KMS-11 (cell line): ENCODE results near the gene KCNQ1.

Source experiments
- H2AFZ ChIP-seq: fragments of 200-600 bp; sonication (generic); 2 replicates; pipeline ENCODE4 v1.6.1; 2016; ENCODE audit warnings: antibody characterized with exemption, mixed run types, low read depth
- H3K27ac ChIP-seq: fragments of 200-600 bp; sonication (generic); 2 replicates; pipeline ENCODE4 v1.6.1; 2016; ENCODE audit warnings: mild to moderate bottlenecking, mixed run types
- H3K27me3 ChIP-seq: fragments of 200-600 bp; sonication (generic); 2 replicates; pipeline ENCODE4 v1.6.1; 2017; ENCODE audit warnings: mild to moderate bottlenecking, low read depth, mixed run types, moderate library complexity; ENCODE audit not compliant: insufficient read depth
- H3K36me3 ChIP-seq: fragments of 200-600 bp; sonication (generic); 2 replicates; pipeline ENCODE4 v1.6.1; 2017; ENCODE audit warnings: mild to moderate bottlenecking, mixed run types; ENCODE audit not compliant: insufficient read depth
- H3K4me1 ChIP-seq: fragments of 200-600 bp; sonication (generic); 2 replicates; pipeline ENCODE4 v1.6.1; 2016; ENCODE audit warnings: mild to moderate bottlenecking, low read depth, mixed run types; ENCODE audit not compliant: poor library complexity, severe bottlenecking
- H3K4me2 ChIP-seq: fragments of 200-600 bp; sonication (generic); 2 replicates; pipeline ENCODE4 v1.7.0; 2016; ENCODE audit warnings: mild to moderate bottlenecking, mixed run types
- H3K4me3 ChIP-seq: fragments of 200-600 bp; sonication (generic); IDR thresholded peaks from 2 replicates; pipeline ENCODE4 v1.6.1; 2017; ENCODE audit warnings: low read depth, low read length, mixed read lengths; ENCODE audit not compliant: insufficient read depth
- H3K79me2 ChIP-seq: fragments of 200-600 bp; sonication (generic); 2 replicates; pipeline ENCODE4 v1.6.1; 2016; ENCODE audit warnings: low read depth, mixed run types; ENCODE audit not compliant: insufficient read depth
- H3K9ac ChIP-seq: fragments of 200-600 bp; sonication (generic); 2 replicates; pipeline ENCODE4 v1.6.1; 2016; ENCODE audit warnings: mild to moderate bottlenecking, mixed run types
- H4K20me1 ChIP-seq: fragments of 200-600 bp; sonication (generic); 2 replicates; pipeline ENCODE4 v1.6.1; 2016; ENCODE audit warnings: mild to moderate bottlenecking, mixed run types; ENCODE audit not compliant: insufficient read depth
- CTCF ChIP-seq: fragments of 200-600 bp; sonication (generic); conservative IDR thresholded peaks from 2 replicates; pipeline ENCODE4 v1.6.1; 2017; ENCODE audit warnings: low read depth, mild to moderate bottlenecking, antibody characterized with exemption, low read length, moderate library complexity, mixed read lengths

Gene KCNQ1

GRCh38 chr11:2643746-2644145 is 198.9 kb downstream of the KCNQ1 start:
- H3K79me2 ChIP-seq, result no peaks in the 10 kb centered on the region
- no peaks in the 10 kb centered on the region for H3K4me1 ChIP-seq
- no peaks in the 10 kb centered on the region for H3K27me3 ChIP-seq
- TF ChIP-seq CTCF, result no peak
- no peak overlapping the region for H3K4me3 ChIP-seq
- H3K36me3 ChIP-seq, result no peaks in the 10 kb centered on the region
- no peak overlapping the region for H2AFZ ChIP-seq
- no peak overlapping the region for H3K4me2 ChIP-seq
- no peak overlapping the region for H3K9ac ChIP-seq
- no peaks in the 10 kb centered on the region for H4K20me1 ChIP-seq
- H3K27ac ChIP-seq, result no peak overlapping the region

- no peak for TF ChIP-seq CTCF
- Histone ChIP-seq H3K4me2 (no peak overlapping the region), H2AFZ (no peak overlapping the region), H3K27ac (no peak overlapping the region), H4K20me1 (no peaks in the 10 kb centered on the region), H3K4me3 (no peak overlapping the region), H3K9ac (no peak overlapping the region), H3K27me3 (no peaks in the 10 kb centered on the region), H3K4me1 (no peaks in the 10 kb centered on the region), H3K36me3 (no peaks in the 10 kb centered on the region), H3K79me2 (no peaks in the 10 kb centered on the region)
These were observed 200.3 kb downstream of the KCNQ1 start for GRCh38 chr11:2644844-2645778.

- H2AFZ ChIP-seq, result no peak overlapping the region
- H3K4me1 ChIP-seq, result no peaks in the 10 kb centered on the region
- H3K36me3 ChIP-seq, result no peaks in the 10 kb centered on the region
- H3K79me2 ChIP-seq, result no peaks in the 10 kb centered on the region
- TF ChIP-seq CTCF, result no peak
- H3K9ac ChIP-seq, result no peak overlapping the region
- H3K27me3 ChIP-seq, result no peaks in the 10 kb centered on the region
- no peak overlapping the region for H3K4me2 ChIP-seq
- no peaks in the 10 kb centered on the region for H4K20me1 ChIP-seq
- H3K27ac ChIP-seq, result no peak overlapping the region
- no peak overlapping the region for H3K4me3 ChIP-seq
These were observed 200.9 kb downstream of the KCNQ1 start for GRCh38 chr11:2645779-2646118.

- no peak overlapping the region for H3K27ac ChIP-seq
- no peaks in the 10 kb centered on the region for H3K36me3 ChIP-seq
- no peaks in the 10 kb centered on the region for H3K27me3 ChIP-seq
- H3K4me1 ChIP-seq, result no peaks in the 10 kb centered on the region
- no peaks in the 10 kb centered on the region for H3K79me2 ChIP-seq
- no peaks in the 10 kb centered on the region for H4K20me1 ChIP-seq
- H3K4me2 ChIP-seq, result no peak overlapping the region
- TF ChIP-seq CTCF, result no peak
- no peak overlapping the region for H3K4me3 ChIP-seq
- H3K9ac ChIP-seq, result no peak overlapping the region
- H2AFZ ChIP-seq, result no peak overlapping the region
These were observed 202.4 kb downstream of the KCNQ1 start for GRCh38 chr11:2647167-2647566.
